Testis (tissue), 3 donors: Measurements from ENCODE around the gene ENAH. TPM values are rescaled to one million over a fixed set of nuclear protein-coding genes. Genes with fewer than 3 reads are reported as not detected.

ENCODE experiments used
- DNase-seq: peaks from one replicate; pipeline ENCODE4 v3.0.0-alpha.2; 2019
- H3K27ac ChIP-seq, 2 donors: fragments of 200-600 bp; sonication (generic); one replicate each; pipeline ENCODE4 v1.5.1; 2019
- H3K27me3 ChIP-seq: fragments of 200-600 bp; sonication (generic); one replicate; pipeline ENCODE4 v1.5.1; 2019
- H3K36me3 ChIP-seq: fragments of 200-600 bp; sonication (generic); one replicate; pipeline ENCODE4 v1.5.1; 2017; ENCODE audit warnings: low read depth; ENCODE audit errors: missing control alignments
- H3K4me1 ChIP-seq: fragments of 200-600 bp; sonication (generic); one replicate; pipeline ENCODE4 v1.5.1; 2019
- H3K4me3 ChIP-seq, 2 donors: fragments of 200-600 bp; sonication (generic); one replicate each; pipeline ENCODE4 v1.5.1; 2017 to 2019
- H3K9me3 ChIP-seq: fragments of 200-600 bp; sonication (generic); one replicate; pipeline ENCODE4 v1.5.1; 2017
- POLR2A ChIP-seq: fragments of 450-650 bp; IDR thresholded peaks from one replicate; pipeline ENCODE4 v1.6.1; 2017; ENCODE audit warnings: antibody characterized with exemption, mild to moderate bottlenecking, moderate library complexity
- WGBS, 2 donors: methylation state at CpG; one replicate each; pipeline ENCODE4 v1.1.5; 2018; 5-methylcytosine and 5-hydroxymethylcytosine counted together
- intact Hi-C: fragments of 100-400 bp; cut with DNase I; formaldehyde crosslinking; loops from one replicate; pipeline ENCODE4 v1.15.1; 2023; ENCODE audit warnings: low total_unique reads
- polyA plus RNA-seq: library from polyadenylated mRNA; stranded (reverse); fragments of 350-450 nt; fragmentation: Illumina TruSeq; extraction: RNeasy Lipid Tissue Mini Kit (QIAGEN cat#74804); gene quantifications from one replicate; pipeline ENCODE4 v1.2.3, GENCODE V29; 2014; ENCODE audit warnings: low read depth, low replicate concordance; ENCODE audit not compliant: insufficient read depth
- total RNA-seq, 2 donors: library from RNA; depleted of rRNA; stranded (reverse); fragments of >200 nt; gene quantifications; one replicate each; pipeline ENCODE4 v1.2.3, GENCODE V29; 2016
- TF ChIP-seq, protein P1 (sequence below), 3 experiments: fragments of 450-650 bp in 2 of 3; fragments of 200-600 bp in 1 of 3; sonication (generic) in 1 of 3; IDR thresholded peaks; one replicate each; pipeline ENCODE4 v1.5.1; 2016 to 2019; ENCODE audit warnings: antibody characterized with exemption in 3 of 3, mild to moderate bottlenecking in 2 of 3, moderate library complexity in 1 of 3

ENAH gene
- total and polyA plus RNA-seq, 3 donors from 2014 or later: 84.3 to 132 (median 122) TPM

GRCh38 chr1:225654688-225655508, 2.0 kb upstream of the ENAH start:
- no peak for DNase-seq
- H3K4me1 ChIP-seq: peaks cover 2% of the 10 kb centered on the region
- WGBS, 2 donors: 54 to 68% methylated on average over 15 of the region's 15 CpGs
- no peaks in the 10 kb centered on the region for H3K9me3 ChIP-seq
- TF ChIP-seq, protein P1, sequence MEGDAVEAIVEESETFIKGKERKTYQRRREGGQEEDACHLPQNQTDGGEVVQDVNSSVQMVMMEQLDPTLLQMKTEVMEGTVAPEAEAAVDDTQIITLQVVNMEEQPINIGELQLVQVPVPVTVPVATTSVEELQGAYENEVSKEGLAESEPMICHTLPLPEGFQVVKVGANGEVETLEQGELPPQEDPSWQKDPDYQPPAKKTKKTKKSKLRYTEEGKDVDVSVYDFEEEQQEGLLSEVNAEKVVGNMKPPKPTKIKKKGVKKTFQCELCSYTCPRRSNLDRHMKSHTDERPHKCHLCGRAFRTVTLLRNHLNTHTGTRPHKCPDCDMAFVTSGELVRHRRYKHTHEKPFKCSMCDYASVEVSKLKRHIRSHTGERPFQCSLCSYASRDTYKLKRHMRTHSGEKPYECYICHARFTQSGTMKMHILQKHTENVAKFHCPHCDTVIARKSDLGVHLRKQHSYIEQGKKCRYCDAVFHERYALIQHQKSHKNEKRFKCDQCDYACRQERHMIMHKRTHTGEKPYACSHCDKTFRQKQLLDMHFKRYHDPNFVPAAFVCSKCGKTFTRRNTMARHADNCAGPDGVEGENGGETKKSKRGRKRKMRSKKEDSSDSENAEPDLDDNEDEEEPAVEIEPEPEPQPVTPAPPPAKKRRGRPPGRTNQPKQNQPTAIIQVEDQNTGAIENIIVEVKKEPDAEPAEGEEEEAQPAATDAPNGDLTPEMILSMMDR (IDR thresholded peaks at IDR 0.05): no peak
- TF ChIP-seq POLR2A: no peak
- intact Hi-C loops: loop anchor here (10.0 kb wide), 1 partner anchor 120 kb away; the partner anchor contains the start of gene SRP9
- H3K27ac ChIP-seq: peak overlapping the region; percentile 94 to 99
- no peak overlapping the region for H3K4me3 ChIP-seq
- H3K36me3 ChIP-seq: no peaks in the 10 kb centered on the region
- no peaks in the 10 kb centered on the region for H3K27me3 ChIP-seq

GRCh38 chr1:225654277-225654597, 1.3 kb upstream of the ENAH start:
- intact Hi-C loops: loop anchor here (10.0 kb wide), 1 partner anchor 121 kb away; the partner anchor contains the start of gene SRP9
- TF ChIP-seq POLR2A: no peak
- TF ChIP-seq, protein P1 (IDR thresholded peaks at IDR 0.05): no peak
- WGBS, 2 donors: 35 to 58% methylated on average over 4 of the region's 4 CpGs
- Histone ChIP-seq H3K27me3 (no peaks in the 10 kb centered on the region), H3K27ac (peak overlapping the region; percentile 94 to 99), H3K9me3 (no peaks in the 10 kb centered on the region), H3K4me3 (peak overlapping the region; percentile 80 to 96), H3K36me3 (no peaks in the 10 kb centered on the region), H3K4me1 (peaks cover 3% of the 10 kb centered on the region)
- no peak for DNase-seq

DNA sequence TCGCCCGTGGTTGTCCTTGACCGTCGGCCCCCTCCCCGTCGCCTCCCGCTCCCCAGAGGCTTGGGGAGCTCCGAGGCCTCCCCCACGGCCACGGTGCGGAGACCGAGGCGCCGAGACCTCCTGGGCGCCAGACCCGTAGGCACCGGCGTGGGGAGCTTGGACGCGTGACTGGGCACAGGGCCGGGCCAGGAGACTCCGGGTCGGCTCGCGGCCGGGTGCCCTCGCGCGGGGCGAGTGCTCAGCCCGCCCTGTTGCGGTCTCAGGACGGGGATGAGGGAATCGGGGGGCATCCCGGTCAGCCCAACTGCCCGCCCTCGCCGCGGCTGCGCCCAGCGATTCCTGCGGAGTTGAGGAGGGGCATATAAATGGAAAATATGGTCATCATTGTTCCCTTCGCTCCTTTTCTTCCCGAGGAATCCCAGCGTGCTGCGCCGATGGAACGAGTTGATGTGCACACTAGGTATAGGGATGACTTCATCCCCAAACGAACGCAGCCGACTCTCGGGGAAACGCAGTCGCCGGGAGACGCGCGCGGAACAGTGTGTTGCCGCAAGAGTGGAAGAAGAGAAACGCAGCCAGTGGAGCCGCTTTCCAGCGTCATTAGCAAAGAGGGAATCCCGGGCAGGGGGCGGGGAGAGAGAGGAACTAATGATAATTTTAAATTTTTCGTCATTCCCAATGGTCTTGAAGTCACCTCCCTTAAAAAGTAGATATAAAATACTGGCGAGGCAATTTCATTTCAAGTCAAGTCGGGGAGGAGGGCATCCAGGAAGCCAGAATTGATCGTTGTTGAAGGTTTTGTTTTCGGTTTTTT, 747 bp upstream of the ENAH start:
- peak; percentile 81 for DNase-seq
- TF ChIP-seq POLR2A: no peak
- TF ChIP-seq, protein P1 (IDR thresholded peaks at IDR 0.05): no peak
- peak overlapping the region; percentile 94 to 99 for H3K27ac ChIP-seq
- intact Hi-C loops: loop anchor here (10.0 kb wide), 1 partner anchor 121 kb away; the partner anchor contains the start of gene SRP9
- H3K27me3 ChIP-seq: no peaks in the 10 kb centered on the region
- no peaks in the 10 kb centered on the region for H3K9me3 ChIP-seq
- H3K4me3 ChIP-seq: peak overlapping the region; percentile 80 to 96
- 1 to 2% methylated on average over 39 to 52 of the region's 70 CpGs for WGBS, 2 donors
- peaks cover 9% of the 10 kb centered on the region for H3K4me1 ChIP-seq
- no peaks in the 10 kb centered on the region for H3K36me3 ChIP-seq

DNA sequence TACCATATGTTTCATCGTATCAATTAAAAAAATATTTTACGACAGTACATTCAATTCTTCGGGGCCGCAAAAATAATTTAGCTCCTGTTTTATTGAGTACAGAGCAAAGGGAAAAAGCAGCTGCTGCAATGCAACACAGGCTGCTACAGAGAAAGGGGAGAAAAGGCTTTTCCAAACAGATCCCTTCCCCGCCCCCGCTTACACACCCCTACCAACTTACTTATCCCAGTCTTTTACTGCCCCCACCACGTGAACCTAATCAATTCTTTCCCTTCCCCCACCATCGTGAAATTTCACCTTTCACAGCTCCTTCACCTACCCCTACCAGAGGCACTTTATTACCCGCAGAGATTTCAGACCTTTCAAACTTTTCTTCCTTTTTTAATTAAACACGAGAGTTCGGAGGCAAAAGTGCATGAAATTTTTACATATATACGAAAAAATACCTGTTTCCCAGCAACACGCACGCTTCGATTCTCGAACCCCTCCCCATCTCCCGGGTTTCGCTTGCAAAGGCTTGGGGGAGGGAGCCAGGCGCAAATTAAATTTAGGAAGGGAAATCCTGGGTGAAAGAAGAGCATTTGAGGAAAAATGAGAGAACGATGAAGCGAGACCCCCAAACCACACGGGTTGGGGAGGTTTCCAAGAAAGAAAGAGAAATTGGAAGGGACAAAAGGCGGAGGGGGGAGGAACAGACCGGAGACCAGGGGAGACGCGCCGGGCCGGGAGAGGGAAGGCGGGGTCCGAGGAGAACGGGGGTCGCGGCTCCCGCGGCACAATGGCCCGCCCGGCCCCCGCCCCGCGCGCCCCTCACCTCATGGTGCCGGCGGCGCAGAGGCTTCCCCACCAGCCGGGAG, 823 bp downstream of the ENAH start:
- no peaks in the 10 kb centered on the region for H3K36me3 ChIP-seq
- WGBS, 2 donors: 1% methylated on average over 44 to 45 of the region's 45 CpGs
- peak overlapping the region; percentile 98 to 99 for H3K27ac ChIP-seq
- peaks cover 18% of the 10 kb centered on the region for H3K4me1 ChIP-seq
- H3K27me3 ChIP-seq: no peaks in the 10 kb centered on the region
- intact Hi-C loops: loop anchor here (10.0 kb wide), 1 partner anchor 123 kb away; the partner anchor contains the start of gene SRP9
- peak overlapping the region; percentile 80 to 96 for H3K4me3 ChIP-seq
- TF ChIP-seq, protein P1 (IDR thresholded peaks at IDR 0.05): no peak
- no peak for TF ChIP-seq POLR2A
- peak; percentile 83 for DNase-seq
- H3K9me3 ChIP-seq: no peaks in the 10 kb centered on the region
